Measurements from ENCODE around the gene C8G. TPM values are rescaled to one million over a fixed set of nuclear protein-coding genes. Genes with fewer than 3 reads are reported as not detected.
A peak's percentile ranks its signal among the peaks of the same experiment; 100 is the strongest.

Gene C8G
- total and polyA plus RNA-seq, 4 donors: 0.90 to 3.1 (median 1.4) TPM

DNA sequence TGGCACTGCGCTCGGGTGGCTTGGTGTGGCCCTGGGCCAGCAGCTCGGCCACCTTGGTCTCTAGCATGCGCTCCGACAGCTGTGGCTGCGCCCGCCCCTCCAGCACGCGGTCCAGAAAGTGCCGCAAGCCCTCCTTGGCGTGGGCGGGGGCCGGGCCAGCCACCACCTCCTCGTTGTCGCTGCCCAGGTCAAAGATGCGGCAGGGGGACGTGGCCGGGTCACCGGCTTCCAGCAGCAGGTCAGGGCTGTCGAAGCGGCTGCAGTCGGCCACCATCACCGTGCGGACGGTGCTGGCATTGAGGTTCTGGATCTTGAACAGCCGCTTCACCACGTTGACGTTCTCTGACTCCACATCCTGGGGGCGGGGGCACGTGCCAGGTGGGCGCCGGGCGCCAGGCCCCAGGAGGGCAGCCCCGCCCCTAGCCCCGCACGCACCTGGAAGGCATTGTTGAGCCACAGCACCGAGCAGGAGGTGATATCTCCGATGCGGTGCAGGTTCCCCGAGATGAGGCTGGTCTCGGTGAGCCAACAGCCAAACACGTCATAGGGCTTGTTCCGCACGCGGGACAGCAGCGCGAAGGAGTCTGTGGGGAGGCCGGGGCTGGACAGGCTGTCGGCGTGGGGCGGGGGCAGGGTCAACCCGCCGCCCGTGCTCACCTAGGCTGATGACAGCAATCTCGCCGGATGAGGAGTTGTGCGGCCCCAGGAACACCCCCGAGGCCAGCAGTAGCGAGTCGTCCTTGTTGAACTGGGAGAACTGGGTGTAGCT is 2.7 kb upstream of the C8G start:
- DNase-seq (peak; percentile 53 to 74), ATAC-seq (ENCODE audit: low FRiP score) (no peak)
- H3K9me3 ChIP-seq (ENCODE audit: control insufficient read depth, low read length): no peaks in the 10 kb centered on the region
- no peak overlapping the region for H3K4me3 ChIP-seq (ENCODE audit: low read length in 2 of 2)
- no peaks in the 10 kb centered on the region for H3K4me1 ChIP-seq (ENCODE audit: control insufficient read depth in 1 of 2, insufficient read depth in 2 of 2, low read length in 2 of 2)
- WGBS, 2 donors: 93% methylated on average over 57 to 60 of the region's 60 CpGs
- H3K27me3 ChIP-seq (ENCODE audit: control insufficient read depth in 1 of 2, insufficient read depth in 2 of 2, low read length in 1 of 2): no peaks in the 10 kb centered on the region
- H3K27ac ChIP-seq (ENCODE audit: low read depth in 1 of 2, low read length in 2 of 2): no peak overlapping the region
- intact Hi-C loops (cut with DNase I): loop anchor here (5.0 to 10.0 kb wide), 4 partner anchors 57 to 157 kb away; partner anchors contain the start of genes TRAF2 (in 2 of the 2), MAMDC4 (in 1 of the 2) and TMEM141 (in 1 of the 2)
- peaks cover 0 to 11% of the 10 kb centered on the region in 2 donors for H3K36me3 ChIP-seq (ENCODE audit: control insufficient read depth in 1 of 2, insufficient read depth in 2 of 2, low read length in 1 of 2)

DNA sequence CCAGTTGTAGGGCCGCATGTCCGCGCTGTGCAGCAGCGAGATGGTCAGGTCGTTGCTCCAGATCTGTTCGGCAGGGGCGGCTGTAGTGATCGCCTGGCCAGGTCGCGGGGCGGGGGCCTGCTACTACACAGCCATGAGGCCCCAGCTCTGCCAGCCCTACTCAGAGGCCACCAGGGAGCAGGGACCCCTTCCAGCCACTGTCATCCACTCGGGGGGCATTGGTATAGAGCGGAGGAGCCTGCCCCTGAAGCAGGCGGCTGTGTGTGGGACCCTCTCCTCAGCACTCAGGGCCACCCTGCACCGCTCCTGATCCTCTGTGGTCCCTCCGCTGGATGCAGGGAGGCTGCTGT is 2.2 kb upstream of the C8G start:
- WGBS, 2 donors: 94 to 95% methylated on average over 16 of the region's 16 CpGs
- H3K4me1 ChIP-seq (ENCODE audit: control insufficient read depth in 1 of 2, insufficient read depth in 2 of 2, low read length in 2 of 2): no peaks in the 10 kb centered on the region
- DNase-seq (no peak), ATAC-seq (ENCODE audit: low FRiP score) (no peak)
- no peaks in the 10 kb centered on the region for H3K27me3 ChIP-seq (ENCODE audit: control insufficient read depth in 1 of 2, insufficient read depth in 2 of 2, low read length in 1 of 2)
- H3K27ac ChIP-seq (ENCODE audit: low read depth in 1 of 2, low read length in 2 of 2): no peak overlapping the region
- peaks cover 0 to 11% of the 10 kb centered on the region in 2 donors for H3K36me3 ChIP-seq (ENCODE audit: control insufficient read depth in 1 of 2, insufficient read depth in 2 of 2, low read length in 1 of 2)
- intact Hi-C loops (cut with DNase I): loop anchor here (5.0 to 10.0 kb wide), 4 partner anchors 58 to 158 kb away; partner anchors contain the start of genes TRAF2 (in 2 of the 2), MAMDC4 (in 1 of the 2) and TMEM141 (in 1 of the 2)
- H3K9me3 ChIP-seq (ENCODE audit: control insufficient read depth, low read length): no peaks in the 10 kb centered on the region
- no peak overlapping the region for H3K4me3 ChIP-seq (ENCODE audit: low read length in 2 of 2)

DNA sequence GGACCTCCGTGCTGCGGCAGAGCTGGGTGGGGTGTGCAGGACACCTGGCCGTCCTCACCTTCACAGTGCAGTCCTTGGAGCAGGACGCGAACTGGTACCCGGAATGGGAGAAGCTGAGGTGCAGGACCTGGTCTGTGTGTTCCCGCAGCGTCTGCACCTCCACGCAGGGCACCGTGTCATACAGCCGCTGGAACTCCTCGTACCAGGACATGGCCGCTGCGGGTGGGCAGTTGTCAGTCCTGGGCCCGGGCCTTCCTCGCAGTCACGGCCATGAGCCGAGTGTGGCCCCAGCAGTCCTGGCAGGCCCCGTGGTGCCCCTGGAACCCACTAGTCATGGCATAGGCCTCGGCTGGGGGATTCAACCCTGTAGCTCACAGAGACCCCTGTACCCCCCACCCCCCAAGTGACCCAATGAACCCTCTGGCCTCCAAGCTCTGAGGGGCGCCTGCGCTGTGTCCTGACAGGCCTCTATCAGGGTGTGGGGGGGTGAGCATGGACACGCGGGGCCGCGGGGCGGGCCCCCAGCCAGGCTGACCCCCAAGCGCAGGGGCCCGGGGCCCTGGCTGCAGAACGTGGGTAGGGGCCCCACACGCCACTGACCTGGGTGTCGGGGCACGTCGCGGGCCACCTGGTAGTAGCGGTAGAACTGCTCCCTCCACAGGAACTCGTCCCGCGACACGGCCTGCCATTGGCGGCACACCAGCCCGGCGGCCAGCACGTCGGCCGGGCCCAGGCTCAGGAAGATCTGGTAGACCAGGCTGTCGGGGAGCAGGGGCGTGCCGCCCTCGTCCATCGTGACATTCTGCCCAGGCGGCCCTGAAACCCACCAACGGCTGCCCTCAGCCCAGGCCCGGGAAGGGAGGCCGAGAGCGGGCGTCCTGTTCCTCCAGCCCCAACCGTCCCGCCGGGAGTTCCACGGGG is 1.5 kb upstream of the C8G start:
- ATAC-seq (ENCODE audit: low FRiP score) (peak; percentile 4), DNase-seq (peak; percentile 69 to 85)
- Histone ChIP-seq H3K36me3 (ENCODE audit: control insufficient read depth in 1 of 2, insufficient read depth in 2 of 2, low read length in 1 of 2) (peaks cover 0 to 11% of the 10 kb centered on the region in 2 donors), H3K4me1 (ENCODE audit: control insufficient read depth in 1 of 2, insufficient read depth in 2 of 2, low read length in 2 of 2) (no peaks in the 10 kb centered on the region), H3K27me3 (ENCODE audit: control insufficient read depth in 1 of 2, insufficient read depth in 2 of 2, low read length in 1 of 2) (no peaks in the 10 kb centered on the region), H3K9me3 (ENCODE audit: control insufficient read depth, low read length) (no peaks in the 10 kb centered on the region), H3K27ac (ENCODE audit: low read depth in 1 of 2, low read length in 2 of 2) (peak overlapping the region in 1 of 2 donors; percentile 14), H3K4me3 (ENCODE audit: low read length in 2 of 2) (peak overlapping the region; percentile 72 to 76)
- WGBS, 2 donors: 22% methylated on average over 59 to 61 of the region's 61 CpGs
- intact Hi-C loops (cut with DNase I): loop anchor here (2.0 to 10.0 kb wide), 5 partner anchors 59 to 159 kb away; partner anchors contain the start of genes TRAF2 (in 2 of the 2), AJM1 (in 1 of the 2), MAMDC4 (in 1 of the 2) and TMEM141 (in 1 of the 2)

DNA sequence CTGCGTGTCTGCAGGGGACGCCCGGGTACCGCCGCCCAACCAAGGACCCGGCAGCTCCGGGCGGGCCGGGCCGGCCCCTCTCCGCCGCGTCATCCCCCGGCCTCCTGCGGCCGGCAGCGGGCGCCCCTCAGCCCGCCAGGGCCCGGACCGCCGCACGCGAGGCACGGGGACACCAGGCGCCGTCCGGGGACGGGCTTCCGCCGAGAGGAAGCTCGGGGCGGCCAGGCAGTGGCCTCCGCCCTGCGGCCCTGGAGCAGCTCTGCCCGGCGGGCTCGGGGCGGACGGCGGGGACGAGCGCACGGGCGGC is 878 bp upstream of the C8G start:
- ATAC-seq (ENCODE audit: low FRiP score) (peak; percentile 19), DNase-seq (peak in 1 of 2 donors; percentile 86)
- Histone ChIP-seq H3K27ac (ENCODE audit: low read depth in 1 of 2, low read length in 2 of 2) (peak overlapping the region in 1 of 2 donors; percentile 14), H3K27me3 (ENCODE audit: control insufficient read depth in 1 of 2, insufficient read depth in 2 of 2, low read length in 1 of 2) (no peaks in the 10 kb centered on the region), H3K9me3 (ENCODE audit: control insufficient read depth, low read length) (no peaks in the 10 kb centered on the region), H3K4me3 (ENCODE audit: low read length in 2 of 2) (peak overlapping the region; percentile 72 to 76), H3K36me3 (ENCODE audit: control insufficient read depth in 1 of 2, insufficient read depth in 2 of 2, low read length in 1 of 2) (peaks cover 0 to 11% of the 10 kb centered on the region in 2 donors), H3K4me1 (ENCODE audit: control insufficient read depth in 1 of 2, insufficient read depth in 2 of 2, low read length in 2 of 2) (no peaks in the 10 kb centered on the region)
- 0% methylated on average over 40 to 45 of the region's 45 CpGs for WGBS, 2 donors
- intact Hi-C loops (cut with DNase I): loop anchor here (2.0 to 10.0 kb wide), 5 partner anchors 59 to 159 kb away; partner anchors contain the start of genes TRAF2 (in 2 of the 2), AJM1 (in 1 of the 2), MAMDC4 (in 1 of the 2) and TMEM141 (in 1 of the 2)

DNA sequence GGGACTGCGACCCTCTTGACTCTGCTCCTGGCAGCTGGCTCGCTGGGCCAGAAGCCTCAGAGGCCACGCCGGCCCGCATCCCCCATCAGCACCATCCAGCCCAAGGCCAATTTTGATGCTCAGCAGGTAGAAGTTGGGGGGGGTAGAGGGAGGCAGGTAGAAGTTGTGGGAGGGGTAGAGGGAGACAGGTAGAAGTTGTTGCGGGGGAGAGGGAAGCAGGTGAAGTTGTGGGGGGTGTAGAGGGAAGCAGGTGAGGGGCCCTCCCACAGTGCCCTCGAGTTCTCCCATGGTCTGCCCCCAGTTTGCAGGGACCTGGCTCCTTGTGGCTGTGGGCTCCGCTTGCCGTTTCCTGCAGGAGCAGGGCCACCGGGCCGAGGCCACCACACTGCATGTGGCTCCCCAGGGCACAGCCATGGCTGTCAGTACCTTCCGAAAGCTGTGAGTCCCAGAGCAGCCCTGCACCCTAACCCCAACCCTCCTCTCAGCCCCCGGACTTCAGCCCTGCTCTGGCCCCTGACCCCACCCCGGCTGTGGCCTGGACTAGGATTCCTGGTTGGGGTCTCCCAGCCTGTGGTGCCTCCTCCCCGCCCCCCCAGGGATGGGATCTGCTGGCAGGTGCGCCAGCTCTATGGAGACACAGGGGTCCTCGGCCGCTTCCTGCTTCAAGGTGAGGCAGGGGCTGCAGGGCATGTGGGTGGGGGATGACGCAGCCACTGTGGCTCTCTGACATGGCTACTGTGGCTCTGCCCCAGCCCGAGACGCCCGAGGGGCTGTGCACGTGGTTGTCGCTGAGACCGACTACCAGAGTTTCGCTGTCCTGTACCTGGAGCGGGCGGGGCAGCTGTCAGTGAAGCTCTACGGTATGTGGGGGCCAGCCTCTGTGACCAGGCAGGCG is 537 bp downstream of the C8G start:
- DNase-seq: peak in 1 of 2 donors; percentile 51
- intact Hi-C loops (cut with DNase I): loop anchor here (2.0 to 10.0 kb wide), 5 partner anchors 47 to 161 kb away; partner anchors contain the start of genes TRAF2 (in 2 of the 2), AJM1 (in 1 of the 2), FUT7 (in 1 of the 2) and PAXX (in 1 of the 2)
- Histone ChIP-seq H3K9me3 (ENCODE audit: control insufficient read depth, low read length) (no peaks in the 10 kb centered on the region), H3K27me3 (ENCODE audit: control insufficient read depth in 1 of 2, insufficient read depth in 2 of 2, low read length in 1 of 2) (no peaks in the 10 kb centered on the region), H3K36me3 (ENCODE audit: control insufficient read depth in 1 of 2, insufficient read depth in 2 of 2, low read length in 1 of 2) (peaks cover 0 to 8% of the 10 kb centered on the region in 2 donors), H3K4me1 (ENCODE audit: control insufficient read depth in 1 of 2, insufficient read depth in 2 of 2, low read length in 2 of 2) (no peaks in the 10 kb centered on the region), H3K4me3 (ENCODE audit: low read length in 2 of 2) (no peak overlapping the region), H3K27ac (ENCODE audit: low read depth in 1 of 2, low read length in 2 of 2) (no peak overlapping the region)
- ATAC-seq (ENCODE audit: low FRiP score): no peak
- WGBS, 2 donors: 87 to 90% methylated on average over 30 of the region's 30 CpGs

DNA sequence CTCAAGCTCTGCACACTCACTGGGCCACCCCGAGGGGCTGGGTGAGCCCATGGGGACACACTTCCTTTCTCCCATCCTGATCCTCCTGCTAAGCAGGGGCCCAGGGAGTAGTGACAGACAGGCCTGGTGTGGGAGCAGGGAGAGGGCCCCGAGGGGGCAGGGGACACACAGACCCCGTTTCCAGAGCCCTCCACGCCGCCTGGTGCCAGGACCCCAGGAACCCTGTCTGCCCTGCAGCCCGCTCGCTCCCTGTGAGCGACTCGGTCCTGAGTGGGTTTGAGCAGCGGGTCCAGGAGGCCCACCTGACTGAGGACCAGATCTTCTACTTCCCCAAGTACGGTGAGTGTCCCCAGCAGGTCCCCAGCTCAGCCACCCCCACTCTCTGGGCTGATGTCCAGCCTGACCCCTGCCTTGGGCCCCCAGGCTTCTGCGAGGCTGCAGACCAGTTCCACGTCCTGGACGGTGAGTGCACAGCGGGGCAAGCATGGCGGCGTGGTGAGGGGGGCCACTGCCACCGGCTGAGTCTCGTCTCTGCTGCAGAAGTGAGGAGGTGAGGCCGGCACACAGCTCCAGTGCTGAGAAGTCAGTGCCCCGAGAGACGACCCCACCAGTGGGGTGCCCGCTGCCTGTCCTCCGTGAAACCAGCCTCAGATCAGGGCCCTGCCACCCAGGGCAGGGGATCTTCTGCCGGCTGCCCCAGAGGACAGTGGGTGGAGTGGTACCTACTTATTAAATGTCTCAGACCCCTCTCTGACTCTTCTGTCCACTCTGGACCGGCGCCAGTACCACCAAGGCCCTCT is 1.4 kb downstream of the C8G start:
- peaks cover 0 to 2% of the 10 kb centered on the region in 2 donors for H3K36me3 ChIP-seq (ENCODE audit: control insufficient read depth in 1 of 2, insufficient read depth in 2 of 2, low read length in 1 of 2)
- intact Hi-C loops (cut with DNase I): loop anchor here (5.0 to 10.0 kb wide), 4 partner anchors 46 to 162 kb away; partner anchors contain the start of genes TRAF2 (in 2 of the 2), FUT7 (in 1 of the 2) and PAXX (in 1 of the 2)
- ATAC-seq (ENCODE audit: low FRiP score) (no peak), DNase-seq (peak in 1 of 2 donors; percentile 48)
- H3K27me3 ChIP-seq (ENCODE audit: control insufficient read depth in 1 of 2, insufficient read depth in 2 of 2, low read length in 1 of 2): no peaks in the 10 kb centered on the region
- no peaks in the 10 kb centered on the region for H3K4me1 ChIP-seq (ENCODE audit: control insufficient read depth in 1 of 2, insufficient read depth in 2 of 2, low read length in 2 of 2)
- H3K27ac ChIP-seq (ENCODE audit: low read depth in 1 of 2, low read length in 2 of 2): no peak overlapping the region
- H3K9me3 ChIP-seq (ENCODE audit: control insufficient read depth, low read length): no peaks in the 10 kb centered on the region
- no peak overlapping the region for H3K4me3 ChIP-seq (ENCODE audit: low read length in 2 of 2)
- 79 to 80% methylated on average over 27 of the region's 27 CpGs for WGBS, 2 donors
